Fibroblast of pulmonary artery (primary cell): ENCODE measurements around the gene C14orf93.

Experiments
- DNase-seq: peaks from one replicate; pipeline ENCODE4 v3.0.0-alpha.2; 2010; ENCODE audit warnings: low read depth
- H3K4me3 ChIP-seq: replicated peaks from 2 replicates; pipeline ENCODE4 v1.5.1; 2011; ENCODE audit warnings: low read depth, mild to moderate bottlenecking, control low read depth, low read length, moderate library complexity
- CTCF ChIP-seq: IDR thresholded peaks from 2 replicates; pipeline ENCODE4 v1.5.1; 2011; ENCODE audit warnings: mild to moderate bottlenecking, control low read depth, low read length, inconsistent platforms; ENCODE audit errors: missing control alignments

The C14orf93 gene

GRCh38 chr14:22939684-22940083, 70.3 kb downstream of the C14orf93 start:
- DNase-seq: no peak
- H3K4me3 ChIP-seq: no peak overlapping the region
- no peak for TF ChIP-seq CTCF
